KOPT-K1 (cell line): Measurements from ENCODE around the gene EIF3B.

ENCODE experiments used
- H3K27ac ChIP-seq: fragments of 200-600 bp; sonication (generic); 2 replicates; pipeline ENCODE4 v1.5.1; 2016; ENCODE audit warnings: antibody characterized with exemption, mild to moderate bottlenecking, low read depth, low read length; ENCODE audit not compliant: poor library complexity, severe bottlenecking
- H3K36me3 ChIP-seq: fragments of 200-600 bp; sonication (generic); 2 replicates; pipeline ENCODE4 v1.5.1; 2017; ENCODE audit warnings: antibody characterized with exemption, mild to moderate bottlenecking, low read length, moderate library complexity; ENCODE audit not compliant: insufficient read depth
- H3K9me3 ChIP-seq: fragments of 200-600 bp; sonication (generic); 2 replicates; pipeline ENCODE4 v1.5.1; 2017; ENCODE audit warnings: antibody characterized with exemption, low read length, mild to moderate bottlenecking; ENCODE audit not compliant: insufficient read depth, poor library complexity, severe bottlenecking

The EIF3B gene

DNA sequence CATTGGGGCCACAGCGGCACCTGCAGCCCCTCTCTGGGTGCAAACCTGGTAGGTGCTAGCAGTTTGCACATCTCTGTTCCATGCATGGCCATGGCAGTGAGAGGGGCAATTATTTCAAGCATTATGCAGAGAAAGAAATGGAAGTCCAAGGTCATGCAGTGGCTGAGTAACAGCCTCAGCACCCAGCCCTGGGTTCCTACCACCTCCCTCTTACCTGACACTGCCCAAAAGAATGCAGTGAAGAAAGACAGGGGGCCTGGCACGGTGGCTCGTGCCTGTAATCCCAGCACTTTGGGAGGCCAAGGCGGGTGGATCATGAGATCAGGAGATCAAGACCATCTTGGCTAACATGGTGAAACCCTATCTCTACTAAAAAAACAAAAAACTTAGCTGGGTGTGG is 43.9 kb downstream of the EIF3B start:
- no peaks in the 10 kb centered on the region for H3K9me3 ChIP-seq
- no peaks in the 10 kb centered on the region for H3K36me3 ChIP-seq
- H3K27ac ChIP-seq: no peak overlapping the region

GRCh38 chr7:2399848-2400587 is 45.4 kb downstream of the EIF3B start:
- Histone ChIP-seq H3K9me3 (no peaks in the 10 kb centered on the region), H3K36me3 (no peaks in the 10 kb centered on the region), H3K27ac (peak overlapping the region; percentile 53)

- peak overlapping the region; percentile 54 for H3K27ac ChIP-seq
- no peaks in the 10 kb centered on the region for H3K36me3 ChIP-seq
- no peaks in the 10 kb centered on the region for H3K9me3 ChIP-seq
Observed at GRCh38 chr7:2402687-2403013, 48.0 kb downstream of the EIF3B start.

- Histone ChIP-seq H3K36me3 (peaks cover 4% of the 10 kb centered on the region), H3K27ac (peak within 1 kb of the TSS; percentile 98), H3K9me3 (no peaks in the 10 kb centered on the region)
Observed at GRCh38 chr7:2403014-2403717, 48.5 kb downstream of the EIF3B start, which contains the start of gene CHST12. Gene CHST12, plus strand, starts transcription at chr7:2403611. Its CDS starts 29,029 bp downstream, at chr7:2432640.

GRCh38 chr7:2403718-2404648 is 49.4 kb downstream of the EIF3B start:
- peak overlapping the region; percentile 98 for H3K27ac ChIP-seq
- H3K36me3 ChIP-seq: peaks cover 12% of the 10 kb centered on the region
- H3K9me3 ChIP-seq: no peaks in the 10 kb centered on the region

DNA sequence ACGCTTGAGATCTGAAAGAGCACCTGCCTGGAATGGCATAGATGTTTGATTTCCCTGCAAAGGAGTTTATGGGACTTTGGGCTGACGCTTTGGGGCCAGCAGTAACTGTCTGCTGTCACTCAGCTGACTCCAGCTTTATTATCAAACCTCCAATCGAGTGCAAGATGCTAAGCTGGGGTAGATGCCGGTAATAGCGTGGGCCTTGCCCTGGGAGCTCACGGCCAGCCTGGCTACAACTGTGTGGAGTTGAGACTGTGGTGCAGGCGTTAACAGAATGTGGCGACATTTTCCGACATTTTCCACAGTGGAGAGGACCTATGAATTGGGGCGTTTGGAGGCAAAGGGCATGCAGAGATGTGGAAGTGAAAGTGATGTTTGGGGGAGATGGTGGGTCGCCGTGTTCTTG is 50.1 kb downstream of the EIF3B start:
- Histone ChIP-seq H3K9me3 (no peaks in the 10 kb centered on the region), H3K27ac (peak overlapping the region; percentile 98), H3K36me3 (peaks cover 13% of the 10 kb centered on the region)

GRCh38 chr7:2405201-2405600 is 50.6 kb downstream of the EIF3B start:
- no peaks in the 10 kb centered on the region for H3K9me3 ChIP-seq
- H3K36me3 ChIP-seq: peaks cover 13% of the 10 kb centered on the region
- H3K27ac ChIP-seq: peak overlapping the region; percentile 98

DNA sequence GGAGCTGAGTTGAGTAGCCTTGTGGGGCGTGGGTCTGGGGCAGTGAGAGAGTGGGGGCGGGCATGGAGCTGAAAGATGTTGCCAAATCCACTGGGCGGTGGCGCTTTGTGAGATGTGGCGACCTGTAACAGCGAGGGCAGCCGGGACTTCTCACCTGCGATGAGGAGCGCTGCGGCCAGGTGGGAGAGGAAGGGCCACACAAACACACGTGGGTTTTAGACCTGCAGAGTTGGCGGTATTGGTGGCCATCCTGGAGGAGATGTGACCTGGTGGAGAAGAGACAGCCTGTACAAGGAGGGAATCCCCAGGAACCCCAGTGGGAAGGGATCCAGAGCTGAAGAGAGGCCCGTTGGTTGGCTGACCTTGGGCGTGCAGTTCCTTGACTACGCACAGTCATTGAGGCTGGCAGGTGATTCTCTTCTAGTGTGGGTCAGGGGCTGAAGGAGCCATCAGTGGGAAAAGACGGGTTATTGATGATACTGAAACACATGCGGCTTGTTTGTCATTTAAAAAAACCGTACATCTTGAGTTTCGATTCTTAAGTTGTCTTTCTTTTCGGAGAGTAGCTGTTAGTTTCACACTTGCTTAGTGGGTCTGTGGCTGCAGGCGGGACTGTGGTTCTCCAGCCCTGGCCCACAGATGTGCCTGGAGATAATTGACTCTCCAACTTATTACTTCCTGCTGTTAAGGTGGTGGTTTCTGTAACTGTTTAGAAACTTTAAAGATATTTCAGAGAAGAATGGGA is 51.1 kb downstream of the EIF3B start:
- peaks cover 13% of the 10 kb centered on the region for H3K36me3 ChIP-seq
- H3K9me3 ChIP-seq: no peaks in the 10 kb centered on the region
- H3K27ac ChIP-seq: peak overlapping the region; percentile 98

- peak overlapping the region; percentile 98 for H3K27ac ChIP-seq
- H3K9me3 ChIP-seq: no peaks in the 10 kb centered on the region
- H3K36me3 ChIP-seq: peaks cover 35% of the 10 kb centered on the region
Observed at GRCh38 chr7:2409745-2410414, 55.3 kb downstream of the EIF3B start.

- peak overlapping the region; percentile 98 for H3K27ac ChIP-seq
- H3K36me3 ChIP-seq: peaks cover 46% of the 10 kb centered on the region
- H3K9me3 ChIP-seq: no peaks in the 10 kb centered on the region
Observed at GRCh38 chr7:2411049-2411448, 56.4 kb downstream of the EIF3B start.

GRCh38 chr7:2411815-2412586 is 57.4 kb downstream of the EIF3B start:
- no peaks in the 10 kb centered on the region for H3K9me3 ChIP-seq
- peaks cover 50% of the 10 kb centered on the region for H3K36me3 ChIP-seq
- H3K27ac ChIP-seq: peak overlapping the region; percentile 47

DNA sequence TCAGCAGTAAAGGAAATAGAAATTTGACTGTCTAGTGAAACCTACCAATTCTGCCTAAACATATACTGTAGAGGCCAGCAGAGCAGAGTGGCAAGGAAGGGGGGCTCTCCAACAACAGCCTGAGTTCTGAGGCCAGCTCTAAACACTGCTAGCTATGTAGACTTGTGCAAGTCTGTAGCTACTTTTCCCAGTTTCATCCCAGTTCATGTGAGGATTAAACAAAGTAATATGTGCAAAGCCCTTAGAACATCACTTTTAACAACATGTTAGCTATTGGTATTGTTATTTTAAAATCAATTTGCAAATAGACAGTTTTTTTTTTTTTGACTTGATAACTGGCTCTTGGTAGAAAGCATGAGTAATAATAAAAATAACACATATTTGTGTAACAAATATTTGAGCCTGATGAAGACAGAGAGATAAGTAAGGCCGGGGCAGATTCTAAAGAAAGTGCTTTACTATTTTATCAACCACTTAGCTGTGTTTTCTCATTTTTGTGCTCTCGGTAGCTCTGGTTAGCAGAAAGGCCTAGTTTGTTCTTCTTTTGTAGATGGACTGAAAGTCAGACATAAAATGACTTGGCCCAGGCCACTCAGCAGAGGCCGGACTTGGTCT is 58.1 kb downstream of the EIF3B start:
- peak overlapping the region; percentile 47 for H3K27ac ChIP-seq
- H3K36me3 ChIP-seq: peaks cover 52% of the 10 kb centered on the region
- no peaks in the 10 kb centered on the region for H3K9me3 ChIP-seq

GRCh38 chr7:2416063-2416462 is 61.4 kb downstream of the EIF3B start:
- Histone ChIP-seq H3K9me3 (no peaks in the 10 kb centered on the region), H3K36me3 (peaks cover 65% of the 10 kb centered on the region), H3K27ac (peak overlapping the region; percentile 22)
